B cell (primary cell): Measurements from ENCODE around the gene TSPAN5. TPM values are rescaled to one million over a fixed set of nuclear protein-coding genes. Genes with fewer than 3 reads are reported as not detected.

Source experiments
- ATAC-seq: fragments of 200-7000 bp; cut with Tn5 transposase; one replicate; pipeline ENCODE4 v1.10.0; 2021; ENCODE audit warnings: low read depth, mild to moderate bottlenecking, moderate number of reproducible peaks, moderate library complexity
- CTCF ChIA-PET: fragments of 350-600 bp; sonication (Branson Sonifier 250); formaldehyde crosslinking; loops from one replicate; lab custom pipeline; 2021; ENCODE audit warnings: antibody characterized with exemption, inconsistent platforms; lab: Charles Lee
- POLR2A ChIA-PET: fragments of 350-600 bp; sonication (Branson Sonifier 250); formaldehyde crosslinking; loops from one replicate; lab custom pipeline; 2021; ENCODE audit warnings: antibody characterized with exemption; lab: Charles Lee
- DNase-seq: peaks from one replicate; pipeline ENCODE4 v3.0.0; 2013
- H2AFZ ChIP-seq: 2 replicates; pipeline ENCODE4 v1.6.1; 2012; ENCODE audit warnings: mild to moderate bottlenecking, low read depth, low read length; ENCODE audit not compliant: insufficient read depth, poor library complexity, severe bottlenecking
- H3K27ac ChIP-seq, 2 donors: 1 replicate in 1 of 2; 2 replicates in 1 of 2; pipeline ENCODE4 v1.5.1; 2012 to 2013; ENCODE audit warnings: low read length in 2 of 2, mild to moderate bottlenecking in 2 of 2, moderate library complexity in 1 of 2
- H3K27me3 ChIP-seq, 4 experiments: fragments of 200-600 bp in 1 of 4; sonication (generic) in 1 of 4; replicated peaks in 1 of 4; 1 replicate in 2 of 4; 2 replicates in 2 of 4; pipeline versions ENCODE4 v1.6.1 to v1.7.0; 2013 to 2016; ENCODE audit warnings: low read length in 3 of 4, mild to moderate bottlenecking in 2 of 4, mixed read lengths in 1 of 4, moderate library complexity in 1 of 4; ENCODE audit not compliant: insufficient read depth in 4 of 4, control insufficient read depth in 3 of 4; ENCODE audit errors: control extremely low read depth in 1 of 4
- H3K36me3 ChIP-seq, 2 experiments: replicated peaks in 1 of 2; 1 replicate in 1 of 2; 2 replicates in 1 of 2; pipeline versions ENCODE4 v1.6.1 to v1.7.1; 2013; ENCODE audit warnings: low read length in 1 of 2; ENCODE audit not compliant: insufficient read depth in 2 of 2, control insufficient read depth in 1 of 2; ENCODE audit errors: control extremely low read depth in 1 of 2, extremely low read depth in 1 of 2
- H3K4me1 ChIP-seq, 2 donors: fragments of 200-600 bp in 1 of 2; sonication (generic) in 1 of 2; 1 replicate in 1 of 2; 2 replicates in 1 of 2; pipeline versions ENCODE4 v1.5.1 to v1.6.1; 2013 to 2017; ENCODE audit warnings: low read length in 2 of 2; ENCODE audit not compliant: control insufficient read depth in 2 of 2, insufficient read depth in 2 of 2
- H3K4me2 ChIP-seq: replicated peaks from 2 replicates; pipeline ENCODE3; 2012; ENCODE audit warnings: mild to moderate bottlenecking, low read depth, low read length; ENCODE audit not compliant: poor library complexity, severe bottlenecking
- H3K4me3 ChIP-seq, 5 experiments: fragments of 200-600 bp in 1 of 5; sonication (generic) in 1 of 5; 1 replicate in 3 of 5; 2 replicates in 2 of 5; pipeline versions ENCODE4 v1.5.1 to v1.7.0; 2011 to 2016; ENCODE audit warnings: low read length in 4 of 5, mild to moderate bottlenecking in 4 of 5, low read depth in 2 of 5, control low read depth in 1 of 5, moderate library complexity in 1 of 5; ENCODE audit not compliant: insufficient read depth in 1 of 5; ENCODE audit errors: control extremely low read depth in 1 of 5, extremely low read depth in 1 of 5
- H3K79me2 ChIP-seq: fragments of 200-600 bp; sonication (generic); one replicate; pipeline ENCODE4 v1.6.0; 2016; ENCODE audit warnings: low read length; ENCODE audit not compliant: control insufficient read depth, insufficient read depth
- H3K9ac ChIP-seq: fragments of 200-600 bp; sonication (generic); 2 replicates; pipeline ENCODE4 v1.6.1; 2017; ENCODE audit warnings: mild to moderate bottlenecking, low read length, moderate library complexity
- H3K9me3 ChIP-seq, 3 donors: one replicate each; pipeline versions ENCODE4 v1.6.1 to v1.7.1; 2013; ENCODE audit warnings: low read length in 2 of 3; ENCODE audit not compliant: control insufficient read depth in 2 of 3, insufficient read depth in 1 of 3; ENCODE audit errors: control extremely low read depth in 1 of 3
- H4K20me1 ChIP-seq: 2 replicates; pipeline ENCODE4 v1.6.0; 2012; ENCODE audit warnings: mild to moderate bottlenecking, low read length; ENCODE audit not compliant: insufficient read depth, control insufficient read depth, poor library complexity, severe bottlenecking
- H3K27ac Mint-ChIP-seq: one replicate; pipeline ENCODE4 v1.8.0; 2021; ENCODE audit warnings: mixed read lengths
- H3K27me3 Mint-ChIP-seq: one replicate; pipeline ENCODE4 v1.8.0; 2021; ENCODE audit warnings: mixed read lengths
- H3K4me1 Mint-ChIP-seq: one replicate; pipeline ENCODE4 v1.8.0; 2021; ENCODE audit warnings: mixed read lengths
- H3K4me3 Mint-ChIP-seq: one replicate; pipeline ENCODE4 v1.8.0; 2021; ENCODE audit warnings: mixed read lengths
- H3K9me3 Mint-ChIP-seq: one replicate; pipeline ENCODE4 v1.8.0; 2022; ENCODE audit warnings: mixed read lengths; ENCODE audit not compliant: insufficient read depth
- CTCF ChIP-seq: fragments of 200-600 bp; IDR thresholded peaks from one replicate; pipeline ENCODE4 v1.8.0; 2022; ENCODE audit warnings: antibody characterized with exemption, mild to moderate bottlenecking
- EZH2 ChIP-seq: IDR thresholded peaks from 2 replicates; pipeline ENCODE4 v1.6.1; 2012; ENCODE audit warnings: borderline replicate concordance, low read depth, mild to moderate bottlenecking, moderate library complexity, low read length; ENCODE audit not compliant: insufficient read depth, poor library complexity, severe bottlenecking
- WGBS: methylation state at CpG from one replicate; pipeline ENCODE4 v1.1.5; 2013; ENCODE audit warnings: missing lambda C conversion rate; ENCODE audit not compliant: insufficient coverage; 5-methylcytosine and 5-hydroxymethylcytosine counted together
- intact Hi-C: fragments of 100-400 bp; cut with micrococcal nuclease; formaldehyde crosslinking; loops from one replicate; pipeline ENCODE4 v1.10.0; 2022
- polyA plus RNA-seq: library from polyadenylated mRNA; depleted of rRNA; stranded (reverse); fragments of >200 nt; gene quantifications from 2 replicates; pipeline ENCODE4 v1.2.3, GENCODE V29; 2012
- total RNA-seq, 2 donors: library from RNA; stranded (reverse); fragments of 120-200 nt in 1 of 2; gene quantifications; 1 replicate in 1 of 2; 2 replicates in 1 of 2; pipeline versions ENCODE4 v1.2.3 to v1.2.4, GENCODE V29; 2013 to 2022

TSPAN5 gene
- total and polyA plus RNA-seq, 2 donors (not counting 1 experiment from before 2014, with no cell fraction given): 2.6 to 5.3 TPM

GRCh38 chr4:98493296-98493695 lies 165.1 kb downstream of the TSPAN5 start:
- Histone ChIP-seq H3K9ac (no peak overlapping the region), H3K36me3 (no peaks in the 10 kb centered on the region), H3K4me1 (no peaks in the 10 kb centered on the region), H3K4me3 (no peak overlapping the region), H4K20me1 (no peaks in the 10 kb centered on the region), H3K27ac (no peak overlapping the region), H3K9me3 (no peaks in the 10 kb centered on the region), H3K79me2 (no peaks in the 10 kb centered on the region), H3K4me2 (no peak overlapping the region), H3K27me3 (no peaks in the 10 kb centered on the region), H2AFZ (no peak overlapping the region)
- intact Hi-C loops: no loop called here
- ChIA-PET CTCF (no interaction called here), POLR2A (no interaction called here)
- Mint-ChIP-seq H3K4me3 (no peak overlapping the region), H3K27ac (no peak overlapping the region), H3K27me3 (no peaks in the 10 kb centered on the region), H3K9me3 (no peaks in the 10 kb centered on the region), H3K4me1 (no peaks in the 10 kb centered on the region)
- no peak for ATAC-seq
- TF ChIP-seq CTCF (no peak), EZH2 (no peak)
- no peak for DNase-seq
- WGBS: 100% methylated on average over 2 of the region's 4 CpGs

GRCh38 chr4:98491899-98492559 lies 166.4 kb downstream of the TSPAN5 start:
- Histone ChIP-seq H3K9ac (no peak overlapping the region), H3K4me1 (no peaks in the 10 kb centered on the region), H3K4me3 (no peak overlapping the region), H3K27me3 (no peaks in the 10 kb centered on the region), H3K36me3 (no peaks in the 10 kb centered on the region), H3K9me3 (no peaks in the 10 kb centered on the region), H3K4me2 (no peak overlapping the region), H4K20me1 (no peaks in the 10 kb centered on the region), H3K79me2 (no peaks in the 10 kb centered on the region), H2AFZ (no peak overlapping the region), H3K27ac (no peak overlapping the region)
- H3K4me1 Mint-ChIP-seq: no peaks in the 10 kb centered on the region
- ATAC-seq: no peak
- no peaks in the 10 kb centered on the region for H3K27me3 Mint-ChIP-seq
- CTCF ChIA-PET: no interaction called here
- no peak overlapping the region for H3K4me3 Mint-ChIP-seq
- TF ChIP-seq EZH2 (no peak), CTCF (no peak)
- DNase-seq: no peak
- POLR2A ChIA-PET: no interaction called here
- intact Hi-C loops: no loop called here
- no peaks in the 10 kb centered on the region for H3K9me3 Mint-ChIP-seq
- WGBS: 87% methylated on average over 3 of the region's 7 CpGs
- no peak overlapping the region for H3K27ac Mint-ChIP-seq
